Muscle of arm (tissue), 12 donors: ENCODE data around the gene HIVEP1. TPM values are rescaled to one million over a fixed set of nuclear protein-coding genes. Genes with fewer than 3 reads are reported as not detected.
"Not testable (repeated sequence)": the region's sequence is repeated elsewhere in the genome, so short reads cannot be mapped to it uniquely, and the experiment has no call there.

ENCODE experiments used
- DNase-seq: peaks from one replicate; pipeline ENCODE4 v3.0.0-alpha.2; 2013
- polyA plus RNA-seq, 12 donors: library from polyadenylated mRNA; unstranded; fragments of 120-200 nt; gene quantifications; one replicate each; pipeline ENCODE4 v1.2.1, GENCODE V29; 2013; ENCODE audit not compliant: insufficient read length in 12 of 12

HIVEP1 gene
- polyA plus RNA-seq, 12 donors, result 20.2 to 41.8 (median 24.3) TPM; not detected in 1

DNA sequence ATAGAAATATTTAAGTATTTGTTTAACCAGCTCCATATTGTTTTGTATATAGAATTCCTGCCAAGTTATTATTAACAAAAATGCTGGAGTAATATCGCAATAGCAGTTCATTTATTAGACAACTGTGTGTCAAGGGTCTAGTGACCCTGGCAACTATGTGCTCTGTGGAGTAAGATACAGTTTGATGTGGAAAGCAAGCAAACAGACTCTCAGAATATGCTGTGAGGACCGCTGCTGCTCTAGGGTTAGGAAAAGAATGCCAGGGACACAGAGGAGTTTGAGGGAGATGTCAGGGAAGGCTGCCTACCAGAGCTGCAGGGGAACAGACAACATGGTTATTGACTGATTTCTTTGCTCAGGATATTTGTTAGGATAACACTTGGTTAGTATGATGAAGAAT lies 71.2 kb downstream of the HIVEP1 start:
- no peak for DNase-seq

DNA sequence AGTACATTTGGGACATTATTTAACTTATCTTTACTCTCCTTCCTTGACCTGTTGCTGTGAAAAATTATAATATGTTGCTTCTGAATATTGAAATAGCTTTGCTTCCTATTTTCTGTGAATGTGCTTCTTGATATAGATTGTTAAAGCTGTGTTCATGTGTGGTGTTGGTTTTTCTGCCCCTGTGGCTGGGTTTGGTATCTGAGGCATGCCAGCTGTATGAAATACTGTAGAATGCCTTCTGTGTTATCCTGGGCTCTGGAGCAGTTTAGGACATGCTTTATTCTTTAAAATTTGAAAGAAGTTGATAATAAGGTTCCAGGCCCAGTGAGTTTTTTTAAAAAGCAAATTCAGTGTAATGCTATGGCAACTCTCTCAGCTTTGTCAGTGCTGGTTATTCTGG lies 71.7 kb downstream of the HIVEP1 start:
- DNase-seq, result no peak

DNA sequence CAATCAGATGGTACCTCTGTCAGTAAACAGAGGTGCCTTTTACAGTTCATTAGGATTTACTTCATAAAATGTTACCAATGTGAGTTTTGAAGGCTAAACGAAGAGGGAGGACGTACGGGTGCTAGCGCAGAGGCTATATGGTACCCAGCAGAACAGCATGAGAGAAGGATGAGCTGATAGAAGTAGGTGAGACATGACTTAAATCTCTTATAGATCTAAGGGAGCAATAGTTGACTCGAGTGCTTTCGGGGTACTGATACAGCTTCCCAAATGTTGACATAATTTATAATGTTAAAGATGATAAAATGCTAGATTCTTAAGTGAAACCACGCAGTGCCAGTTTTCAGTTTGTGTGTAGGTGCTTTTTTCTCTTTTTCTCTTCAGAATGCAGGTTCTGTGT lies 72.6 kb downstream of the HIVEP1 start:
- DNase-seq, result no peak

DNA sequence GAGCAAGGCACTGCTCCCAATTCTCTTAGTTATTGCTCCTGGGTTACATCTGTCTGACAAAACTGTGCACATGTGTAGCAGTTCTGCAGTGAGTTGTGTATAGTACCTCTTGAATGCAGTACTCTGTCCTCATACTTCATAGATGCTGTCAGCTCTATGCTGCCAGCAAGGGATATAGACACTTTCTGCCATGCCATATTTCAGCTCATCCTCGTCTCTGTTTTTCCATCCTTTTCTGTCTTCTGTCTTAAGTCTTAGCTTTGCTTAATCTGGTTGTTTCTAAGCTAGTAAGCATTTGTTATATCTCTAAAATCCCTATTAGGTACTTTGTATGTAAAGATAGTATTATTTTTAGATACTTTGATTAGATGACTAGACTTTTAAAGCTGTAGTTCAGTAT lies 76.4 kb downstream of the HIVEP1 start:
- DNase-seq, result no peak

DNA sequence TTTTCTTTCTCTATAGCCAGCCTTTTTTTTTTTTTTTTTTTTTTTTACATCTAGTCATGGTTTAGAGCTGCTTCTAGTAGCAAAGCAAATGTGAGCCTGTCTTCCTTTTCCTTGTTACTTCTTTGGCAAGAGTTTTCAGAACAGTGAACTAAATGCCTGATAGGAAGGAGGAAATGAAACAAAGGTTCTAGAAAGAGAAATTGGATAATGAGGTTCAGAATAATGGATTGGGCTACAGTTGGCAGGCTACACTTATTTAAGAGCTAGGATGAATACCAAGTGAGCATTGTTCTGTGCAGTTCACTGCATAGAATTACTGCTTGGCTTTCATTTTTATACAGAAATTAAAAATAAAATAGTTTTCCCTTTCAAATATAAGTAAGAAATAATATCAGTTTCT lies 78.6 kb downstream of the HIVEP1 start:
- DNase-seq, result no peak

DNA sequence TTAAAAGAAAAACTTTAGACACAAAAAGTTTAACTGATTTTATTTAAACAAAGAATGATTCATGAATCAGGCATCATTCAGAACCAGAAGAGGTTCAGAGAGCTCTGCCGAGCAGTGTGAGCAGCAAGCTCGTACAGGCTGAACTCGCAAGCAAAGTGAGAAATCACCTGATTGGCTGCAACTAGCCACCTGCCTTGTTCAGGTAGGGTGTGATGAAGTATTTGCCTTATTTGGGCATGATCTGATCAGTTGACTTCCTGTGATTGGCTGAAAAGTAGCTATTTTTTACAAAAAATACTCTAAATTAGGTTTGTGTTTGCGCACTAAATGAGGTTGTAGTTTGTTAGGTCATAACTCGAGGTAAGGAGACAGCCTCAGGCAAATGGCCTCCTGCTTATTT lies 80.7 kb downstream of the HIVEP1 start:
- no peak for DNase-seq

DNA sequence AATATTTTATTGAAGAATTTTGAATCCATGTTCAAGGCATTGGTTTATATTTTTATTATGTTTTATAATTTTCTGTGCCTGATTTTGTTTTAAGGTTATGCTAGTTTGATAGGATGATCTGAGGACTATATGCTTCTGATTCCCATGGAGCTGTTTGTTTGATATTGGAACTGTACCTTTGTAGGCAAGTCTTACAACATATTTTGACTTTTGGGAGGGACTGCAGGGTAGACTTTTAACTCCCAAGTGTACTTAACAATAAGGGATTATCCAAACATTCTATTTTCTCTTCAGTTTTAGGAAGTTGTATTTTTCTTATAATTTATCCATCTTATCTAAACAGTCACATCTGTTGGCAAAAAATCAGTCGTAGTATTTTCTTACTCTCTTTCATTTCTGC lies 82.6 kb downstream of the HIVEP1 start:
- DNase-seq, result no peak

DNA sequence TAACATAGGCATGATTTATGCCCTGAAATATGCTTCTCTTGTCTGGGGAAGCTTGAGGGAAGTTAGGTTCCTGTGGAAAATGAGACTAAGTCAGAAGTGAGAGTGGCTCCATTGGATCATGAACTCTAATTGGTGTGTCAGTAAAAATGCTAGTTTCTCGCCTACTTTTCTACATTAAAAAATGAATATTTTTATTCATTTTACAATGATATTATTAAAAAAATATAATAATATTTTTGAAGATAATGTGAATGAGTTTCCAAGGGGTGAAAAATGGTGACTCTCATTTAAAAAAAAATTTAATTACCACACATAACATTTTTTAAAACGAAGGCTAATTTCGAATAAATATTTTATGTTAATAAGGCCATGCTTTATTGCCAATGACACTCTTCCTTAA lies 84.2 kb downstream of the HIVEP1 start:
- DNase-seq, result no peak

DNA sequence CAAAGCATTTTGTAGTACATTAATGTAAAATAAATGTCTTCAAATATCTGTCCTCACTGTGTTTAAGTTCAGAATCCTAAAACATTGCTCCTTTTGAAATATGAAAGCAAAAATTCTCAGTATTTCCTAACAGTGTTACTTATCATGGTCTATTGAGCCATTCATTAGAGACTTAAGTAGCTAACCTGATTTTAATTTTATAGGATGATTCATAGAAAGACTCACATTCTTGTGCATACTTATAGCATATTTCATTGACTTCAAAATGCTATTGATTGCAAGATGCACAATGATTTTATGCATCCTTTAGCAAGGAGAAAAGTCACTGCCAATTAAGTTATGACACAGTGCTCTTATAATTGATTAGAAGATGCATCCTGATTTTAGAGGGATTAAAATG lies 85.7 kb downstream of the HIVEP1 start:
- no peak for DNase-seq

DNA sequence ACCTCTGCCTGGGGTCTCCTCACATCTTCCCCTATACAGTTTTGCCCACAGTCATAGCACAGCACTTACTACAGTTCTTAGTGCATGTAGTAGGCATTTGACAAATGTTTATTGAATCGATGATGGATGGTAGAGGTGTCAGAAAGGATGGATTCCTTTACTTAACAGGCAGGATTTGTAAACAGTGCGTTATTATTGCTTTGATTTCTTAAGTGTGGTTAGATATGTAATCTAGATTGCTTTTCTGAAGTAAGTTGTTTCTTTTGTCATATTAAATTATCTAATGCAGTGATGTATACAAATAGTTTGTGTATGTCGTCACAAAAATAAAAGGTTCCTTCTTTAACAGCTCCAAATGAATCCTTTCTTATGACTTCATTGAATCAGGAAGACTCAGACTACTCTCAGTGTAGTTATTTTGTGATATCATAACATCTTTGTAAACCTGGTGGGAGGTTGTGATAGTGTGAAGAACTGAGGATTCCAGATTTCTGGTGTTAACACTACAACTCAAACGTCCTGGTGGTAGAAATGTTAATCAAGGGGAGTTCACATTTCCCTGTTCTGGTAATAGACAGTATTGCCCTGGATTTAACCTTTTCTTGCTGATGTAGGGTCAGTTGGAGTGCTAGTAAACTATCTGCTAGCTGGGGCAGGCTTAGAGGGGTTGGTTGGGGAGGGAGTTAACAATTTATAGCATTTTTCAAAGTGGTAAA lies 87.7 kb downstream of the HIVEP1 start:
- no peak for DNase-seq

DNA sequence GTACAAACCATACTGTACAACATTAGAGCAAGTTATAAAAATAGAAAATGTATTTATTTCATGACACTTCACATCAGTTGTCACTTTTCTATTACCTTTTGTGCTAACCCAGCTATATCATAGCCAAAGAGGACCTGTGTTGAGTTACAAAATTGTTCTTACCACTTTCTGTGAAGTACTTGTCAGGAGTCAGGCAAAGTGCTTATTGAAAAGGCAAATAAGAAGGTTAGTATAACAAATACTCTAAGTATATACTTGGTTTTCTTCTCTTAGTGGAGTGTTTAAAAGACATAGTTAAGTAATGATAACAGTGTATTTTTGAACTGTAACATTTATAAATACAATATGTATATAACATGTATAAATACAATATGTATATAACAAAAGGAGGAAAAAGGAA lies 88.9 kb downstream of the HIVEP1 start:
- DNase-seq, result no peak

DNA sequence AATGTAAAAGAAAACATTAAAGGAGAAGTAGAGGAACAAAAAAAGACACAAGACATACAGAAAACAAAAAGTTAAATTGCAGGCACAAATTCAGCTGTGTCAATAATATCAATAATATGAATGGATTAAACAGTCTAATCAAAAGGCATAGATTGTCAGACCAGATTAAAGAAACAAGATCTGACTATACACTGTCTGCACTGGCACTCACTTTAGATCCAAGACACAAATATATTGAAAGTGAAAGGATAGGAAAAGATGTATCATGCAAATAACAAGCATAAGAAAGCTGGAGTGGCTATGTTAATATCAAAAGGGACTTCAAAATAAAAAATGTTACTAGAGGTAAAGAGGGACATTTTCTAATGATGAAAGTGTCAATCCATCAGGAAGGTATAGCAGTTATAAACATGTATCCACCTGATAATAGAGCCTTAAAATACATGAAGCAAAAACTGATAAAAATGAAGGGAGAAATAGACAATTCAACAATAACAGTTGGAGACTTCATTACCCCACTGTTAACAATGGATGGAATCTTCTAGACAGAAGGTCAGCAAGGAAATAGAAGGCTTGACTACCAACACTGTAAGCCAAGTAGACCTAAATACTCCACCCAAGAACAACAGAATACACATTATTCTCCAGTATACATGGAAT lies 89.7 kb downstream of the HIVEP1 start:
- DNase-seq, result no peak

DNA sequence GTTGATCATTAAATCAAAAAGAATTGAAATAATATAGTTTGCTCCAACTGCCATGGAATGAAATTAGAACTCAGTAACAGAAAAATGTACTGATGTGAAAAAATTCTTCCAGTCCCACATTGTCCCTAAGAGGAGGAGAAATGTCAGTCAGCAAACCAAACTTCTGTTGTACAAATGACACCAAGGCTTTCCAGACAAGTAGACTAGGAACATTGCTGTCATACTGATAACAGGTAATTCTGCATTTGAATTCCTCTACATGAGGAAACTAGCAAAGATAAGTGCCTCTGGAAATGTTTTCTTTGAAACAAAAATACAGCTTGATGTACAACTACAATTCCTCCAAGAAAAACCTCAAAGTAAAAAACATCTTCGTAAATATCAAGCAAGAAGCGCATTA lies 90.2 kb downstream of the HIVEP1 start:
- no peak for DNase-seq

DNA sequence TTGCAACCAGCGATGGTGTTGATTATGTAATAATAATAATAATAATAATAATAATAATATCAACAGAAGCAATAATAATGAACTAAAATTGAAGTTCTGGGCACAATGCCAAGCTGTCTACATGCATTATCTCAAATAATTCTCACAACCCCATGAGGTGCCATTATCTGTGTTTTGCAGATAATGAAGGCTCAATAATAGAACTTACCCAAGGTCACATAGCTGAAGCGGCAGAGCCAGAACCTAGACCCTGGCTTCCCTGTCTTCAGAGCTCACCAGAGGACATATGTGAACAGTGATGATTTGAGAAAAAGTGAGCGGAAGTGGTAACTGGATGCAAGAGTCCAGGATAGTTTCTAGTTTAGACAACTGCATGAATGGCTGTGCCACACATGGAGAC lies 91.0 kb downstream of the HIVEP1 start:
- DNase-seq, result no peak

DNA sequence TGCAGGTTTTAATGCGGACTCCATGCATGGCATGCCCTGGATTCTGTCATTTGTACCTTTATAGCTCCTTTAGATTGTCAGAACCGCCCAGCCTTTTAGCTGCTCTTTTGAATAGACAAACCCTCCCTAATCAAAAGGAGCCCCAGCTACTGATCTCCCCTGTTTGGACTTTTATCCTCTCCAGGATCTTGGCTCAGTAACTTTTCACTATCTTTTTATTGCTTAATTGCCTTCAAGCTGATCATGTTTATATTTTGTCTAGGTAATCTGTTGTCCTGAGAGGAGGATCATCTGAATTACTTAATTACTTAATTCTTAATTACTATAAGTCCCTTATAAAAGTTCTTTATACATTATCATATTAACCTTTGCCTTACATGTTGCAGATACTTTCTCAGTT lies 93.2 kb downstream of the HIVEP1 start:
- no peak for DNase-seq

DNA sequence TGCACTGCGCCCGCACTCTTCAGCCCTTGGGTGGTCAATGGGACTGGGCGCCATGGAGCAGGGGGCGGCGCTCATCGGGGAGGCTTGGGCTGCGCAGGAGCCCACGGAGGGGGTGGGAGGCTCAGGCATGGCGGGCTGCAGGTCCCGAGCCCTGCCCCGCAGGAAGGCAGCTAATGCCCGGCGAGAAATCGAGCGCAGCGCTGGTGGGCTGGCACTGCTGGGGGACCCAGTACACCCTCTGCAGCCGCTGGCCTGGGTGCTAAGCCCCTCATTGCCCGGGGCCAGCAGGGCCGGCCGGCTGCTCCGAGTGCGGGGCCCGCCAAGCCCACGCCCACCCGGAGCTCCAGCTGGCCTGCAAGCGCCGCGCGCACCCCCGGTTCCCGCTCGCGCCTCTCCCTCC lies 96.3 kb downstream of the HIVEP1 start:
- not testable (repeated sequence) for DNase-seq

DNA sequence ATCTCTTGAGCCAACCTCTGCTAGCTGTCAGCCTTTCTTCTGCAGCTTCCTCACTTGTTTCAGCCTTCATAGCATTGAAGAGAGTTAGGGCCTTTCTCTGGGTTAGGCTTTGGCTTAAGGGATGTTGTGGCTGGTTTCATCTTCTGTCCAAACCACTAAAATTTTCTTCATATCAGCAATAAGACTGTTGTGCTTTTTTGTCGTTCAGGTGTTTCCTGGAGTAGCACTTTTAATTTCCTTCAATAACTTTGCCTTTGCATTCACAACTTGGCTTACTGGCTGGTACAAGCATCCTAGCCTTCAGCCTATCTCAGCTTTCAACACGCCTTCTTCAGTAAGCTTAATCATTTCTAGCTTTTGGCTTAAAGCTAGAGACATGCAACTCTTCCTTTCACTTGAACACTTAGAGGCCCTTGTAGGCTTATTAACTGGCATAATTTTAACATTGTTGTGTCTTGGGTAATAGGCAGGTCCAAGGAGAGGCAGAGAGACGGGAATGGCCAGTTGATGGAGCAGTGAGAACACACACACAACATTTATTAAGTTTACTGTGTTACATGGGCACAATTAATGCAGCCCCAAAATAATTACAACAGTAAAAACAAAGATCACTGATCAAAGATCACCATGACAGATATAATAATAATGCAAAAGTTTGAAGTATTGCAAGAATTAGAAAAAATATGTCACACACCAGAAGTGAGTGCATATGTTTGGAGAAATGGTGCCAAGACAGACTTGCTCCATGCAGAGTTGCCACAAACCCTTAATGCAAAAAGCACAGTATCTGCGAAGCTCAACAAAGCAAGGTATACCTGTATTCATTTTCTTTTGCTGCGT lies 98.6 kb downstream of the HIVEP1 start:
- no peak for DNase-seq

DNA sequence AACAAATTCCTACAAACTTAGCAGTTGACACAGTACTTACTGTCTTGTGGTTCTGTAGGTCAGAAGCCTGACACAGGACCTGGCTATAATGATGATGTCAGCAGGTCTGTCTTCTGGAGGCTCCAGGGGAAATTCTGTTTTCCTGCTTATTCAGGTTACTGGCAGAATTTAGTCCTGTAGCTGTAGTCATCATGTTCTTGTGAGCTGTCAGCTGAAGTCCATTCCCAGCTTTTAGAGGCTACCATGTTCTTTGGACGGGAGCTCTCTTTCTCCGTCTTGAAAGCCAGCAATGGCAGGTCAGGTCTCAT lies 99.2 kb downstream of the HIVEP1 start:
- no peak for DNase-seq

DNA sequence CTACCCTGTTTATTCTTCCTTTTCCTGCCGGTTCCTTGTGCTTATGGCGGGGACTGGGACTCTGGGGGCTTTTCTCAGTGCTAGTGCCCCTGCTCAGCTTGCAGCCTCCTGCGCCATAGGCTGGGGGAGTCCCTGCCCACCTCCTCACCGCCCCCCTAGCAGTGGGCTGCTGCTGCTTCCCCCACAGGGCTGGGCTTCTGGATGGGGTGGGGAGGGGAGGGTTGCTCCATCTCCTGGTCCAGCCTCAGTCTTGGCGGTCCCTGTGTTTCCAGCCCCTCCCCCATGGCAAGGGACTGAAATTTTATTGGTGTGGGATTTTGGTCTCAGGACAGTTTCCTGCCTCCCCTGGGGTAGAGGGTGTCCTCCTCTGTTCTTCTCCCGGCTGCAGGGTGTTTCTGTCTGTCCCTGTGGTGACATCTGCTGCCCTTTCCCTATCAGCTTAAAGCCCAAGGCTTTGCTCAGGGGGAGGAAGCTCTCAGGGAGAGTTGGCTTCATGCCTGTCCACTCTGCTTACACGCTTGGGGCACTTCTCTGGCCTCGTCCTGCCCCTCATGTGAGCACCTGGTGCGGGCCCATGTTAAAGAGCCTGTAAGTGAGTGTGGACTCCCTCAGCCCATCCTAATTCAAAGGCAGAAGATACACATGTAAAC lies 100.6 kb downstream of the HIVEP1 start:
- DNase-seq, result no peak

DNA sequence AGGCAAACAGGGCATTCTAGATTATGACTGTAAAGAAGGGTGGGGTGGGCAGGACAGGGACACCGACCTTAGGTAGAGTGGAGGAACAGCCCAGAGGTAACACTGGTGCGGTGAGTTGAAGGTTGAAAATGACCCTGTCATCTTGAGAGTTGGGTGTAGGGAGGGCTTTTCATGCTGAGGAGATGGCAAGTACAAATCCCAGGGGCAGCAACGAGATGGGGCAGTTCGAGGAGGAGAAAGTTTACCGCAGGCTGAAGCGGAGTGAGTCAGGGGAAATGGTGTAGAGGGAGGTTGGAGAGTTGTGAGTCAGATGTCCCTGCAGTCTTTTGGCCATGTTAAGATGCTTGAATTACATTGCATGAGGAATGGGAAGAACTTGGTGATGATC lies 101.1 kb downstream of the HIVEP1 start:
- DNase-seq, result no peak

DNA sequence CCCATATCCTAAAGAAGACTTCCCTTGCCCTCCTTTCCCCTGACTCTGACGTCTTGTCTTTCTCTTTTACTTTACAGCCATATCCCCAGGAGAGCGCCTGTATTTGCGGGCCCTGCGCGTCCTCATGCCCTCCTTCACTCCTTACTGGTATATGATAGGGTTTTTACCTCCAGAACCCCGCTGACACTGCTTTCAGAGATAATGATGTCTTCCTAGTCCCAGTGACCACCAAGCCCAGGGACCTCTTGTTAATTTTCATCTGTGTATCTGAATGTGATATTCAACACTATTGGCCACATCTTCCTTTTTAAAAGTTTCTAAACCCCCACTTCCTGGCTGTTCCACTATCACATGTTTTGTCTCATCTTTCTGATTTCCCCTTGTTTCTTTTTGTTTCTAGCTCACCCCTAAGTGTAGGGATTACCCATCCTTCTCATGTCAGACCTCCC lies 102.0 kb downstream of the HIVEP1 start:
- no peak for DNase-seq

DNA sequence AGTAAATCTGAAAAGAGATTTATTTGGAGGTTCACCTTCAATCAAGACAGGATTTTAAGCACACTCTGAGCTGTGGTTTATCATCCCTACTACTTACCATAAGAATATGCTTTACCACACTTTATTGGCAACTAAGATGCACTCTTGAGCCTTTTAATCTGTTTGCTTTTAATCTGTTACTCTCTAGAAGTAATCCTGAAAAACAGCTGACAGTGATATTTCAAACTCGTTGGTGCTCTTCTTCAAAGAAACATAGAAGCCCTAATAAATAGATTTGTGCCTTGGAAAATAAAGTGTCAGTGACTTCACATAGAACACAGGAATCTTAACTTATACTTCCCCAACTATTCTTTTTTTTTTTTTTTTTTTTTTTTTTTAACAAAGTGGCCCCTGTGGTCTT lies 102.9 kb downstream of the HIVEP1 start:
- no peak for DNase-seq

DNA sequence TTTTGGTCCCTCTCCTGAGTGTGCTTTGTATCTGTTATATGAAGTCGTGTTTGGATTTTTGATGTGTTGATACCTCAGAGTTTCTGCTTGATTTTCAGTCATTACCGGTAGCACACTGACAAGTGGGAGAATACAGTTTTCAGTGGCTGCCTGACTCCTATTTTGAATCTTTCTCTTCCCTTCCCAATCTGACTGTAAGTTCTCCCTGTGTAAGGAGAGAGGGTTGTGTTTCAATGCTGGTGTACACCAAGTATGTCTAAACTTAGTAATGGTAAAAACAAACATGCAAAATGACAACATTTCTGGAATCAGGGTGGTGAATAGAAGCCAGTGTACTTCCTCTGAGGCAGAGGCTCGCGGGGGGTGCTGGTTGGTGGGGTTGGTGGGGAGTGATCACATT lies 103.4 kb downstream of the HIVEP1 start:
- DNase-seq, result no peak
